HG02678 (cell line): ENCODE measurements around the gene MILR1.
"Not testable (repeated sequence)": the region's sequence is repeated elsewhere in the genome, so short reads cannot be mapped to it uniquely, and the experiment has no call there.

Source experiments
- ATAC-seq: cut with Tn5 transposase; IDR thresholded peaks from one replicate; pipeline ENCODE4 v1.9.1; 2021; ENCODE audit warnings: mild to moderate bottlenecking, moderate library complexity; ENCODE audit not compliant: unreplicated experiment

MILR1 gene

GRCh38 chr17:64466834-64467233 lies 17.9 kb downstream of the MILR1 start:
- ATAC-seq: not testable (repeated sequence)

DNA sequence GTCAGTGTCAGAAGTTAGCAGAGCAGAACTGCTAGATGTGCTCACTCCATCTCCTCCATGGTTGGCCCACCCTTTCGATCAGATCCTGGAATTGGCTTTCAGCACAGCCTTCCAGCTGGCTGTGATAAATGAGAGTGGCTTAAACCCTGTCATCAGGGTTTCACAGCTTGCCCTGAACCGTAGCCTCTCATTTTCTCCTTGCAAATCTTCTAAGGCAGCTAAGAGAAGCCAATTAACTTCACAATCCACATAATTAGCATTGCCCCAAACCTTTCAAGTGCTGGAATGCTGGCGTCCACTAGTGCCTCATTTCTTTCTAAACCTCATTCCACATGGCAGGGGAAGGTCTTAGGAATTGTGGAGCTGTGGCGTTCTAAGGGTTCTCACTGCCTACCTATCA lies 21.7 kb downstream of the MILR1 start:
- ATAC-seq: no peak

DNA sequence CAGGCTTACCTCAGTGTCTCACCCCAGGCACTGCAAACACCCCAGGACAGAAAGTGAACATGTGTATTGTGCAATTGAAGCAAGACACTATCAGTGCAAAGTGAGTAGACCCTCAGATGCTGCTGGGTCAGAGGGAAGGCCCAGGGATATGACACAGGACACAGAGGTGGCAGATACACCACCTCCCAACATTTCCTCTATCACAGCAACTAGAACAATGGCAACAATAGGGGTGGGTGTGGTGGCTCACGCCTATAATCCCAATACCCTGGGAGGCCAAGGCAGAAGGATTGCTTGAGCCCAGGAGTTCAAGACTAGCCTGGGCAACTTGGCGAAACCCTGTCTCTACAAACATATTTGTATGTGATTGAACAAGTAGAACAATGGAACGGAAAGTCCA lies 22.5 kb downstream of the MILR1 start:
- no peak for ATAC-seq

DNA sequence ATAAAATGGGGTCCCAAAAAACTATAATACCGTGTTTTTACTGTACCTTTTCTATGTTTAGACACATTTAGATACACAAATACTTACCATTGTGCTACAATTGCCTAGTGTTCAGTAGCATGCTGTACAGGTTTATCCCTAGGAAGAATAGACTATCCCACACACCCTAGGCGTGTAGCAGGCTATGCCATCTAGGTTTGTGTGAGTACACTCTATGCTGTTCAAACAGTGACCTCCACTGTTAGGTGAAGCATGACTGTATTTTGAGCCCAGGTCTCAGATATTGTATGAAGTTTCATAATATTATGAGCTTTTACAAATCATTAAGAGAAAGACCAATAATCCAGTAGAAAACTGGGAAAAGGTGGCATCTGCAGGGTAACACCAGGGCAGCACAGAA lies 23.6 kb downstream of the MILR1 start:
- no peak for ATAC-seq

DNA sequence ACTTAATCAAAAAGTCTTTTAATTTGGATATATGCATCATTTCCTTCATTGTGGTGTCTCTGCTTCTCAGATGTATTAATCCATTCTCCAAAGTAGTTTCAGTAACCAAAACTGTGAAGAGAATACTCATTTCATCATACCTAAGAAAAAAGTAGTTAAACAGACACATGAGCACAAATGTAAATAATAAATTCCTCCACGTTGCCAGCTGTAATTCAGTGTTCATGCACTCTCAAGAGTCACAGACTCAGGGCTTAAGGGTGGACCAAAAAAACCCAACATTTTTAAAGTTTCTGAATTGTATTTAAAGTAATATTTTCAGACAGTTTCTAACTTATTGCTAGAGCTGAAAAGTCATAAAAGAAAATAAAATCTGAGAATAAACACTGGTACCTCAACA lies 28.9 kb downstream of the MILR1 start:
- ATAC-seq: no peak

DNA sequence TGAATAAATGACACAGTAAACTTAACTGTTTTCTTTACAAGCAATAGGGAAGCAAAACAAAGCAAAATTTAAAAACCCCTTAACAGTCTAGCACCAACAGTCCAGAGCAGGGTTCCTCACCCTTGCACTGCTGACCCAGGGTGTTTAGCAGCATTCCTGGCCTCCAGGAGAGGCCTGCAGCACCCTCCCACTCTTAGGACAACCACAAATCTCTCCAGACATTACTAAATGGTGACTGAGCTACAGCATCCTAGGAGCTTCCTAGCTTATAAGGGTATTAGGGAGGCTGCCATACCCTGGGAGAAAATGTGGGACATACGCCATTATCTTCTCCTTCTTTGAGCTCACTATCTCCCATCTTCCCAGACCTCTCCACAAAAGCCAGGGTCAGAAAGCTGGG lies 32.0 kb downstream of the MILR1 start:
- no peak for ATAC-seq

GRCh38 chr17:64484380-64484779 lies 35.5 kb downstream of the MILR1 start:
- ATAC-seq: no peak

DNA sequence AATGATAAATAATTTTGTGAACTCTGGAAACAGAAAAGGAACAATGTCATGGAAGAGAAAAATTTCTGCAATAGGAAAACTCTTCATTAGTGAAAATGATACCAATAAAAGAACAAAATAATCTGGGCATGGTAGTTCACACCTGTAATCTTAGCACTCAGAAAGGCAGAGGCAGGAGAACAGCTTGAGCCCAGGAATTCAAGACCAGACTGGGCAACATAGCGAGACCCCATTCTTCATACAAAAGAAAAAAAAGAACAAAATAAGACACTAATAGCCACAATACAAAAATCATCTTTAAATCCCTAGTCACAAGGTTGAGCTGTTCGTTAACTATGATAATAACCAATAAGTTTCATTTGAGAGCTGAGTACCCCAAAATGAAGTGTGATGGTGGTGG lies 39.4 kb downstream of the MILR1 start:
- ATAC-seq: no peak

DNA sequence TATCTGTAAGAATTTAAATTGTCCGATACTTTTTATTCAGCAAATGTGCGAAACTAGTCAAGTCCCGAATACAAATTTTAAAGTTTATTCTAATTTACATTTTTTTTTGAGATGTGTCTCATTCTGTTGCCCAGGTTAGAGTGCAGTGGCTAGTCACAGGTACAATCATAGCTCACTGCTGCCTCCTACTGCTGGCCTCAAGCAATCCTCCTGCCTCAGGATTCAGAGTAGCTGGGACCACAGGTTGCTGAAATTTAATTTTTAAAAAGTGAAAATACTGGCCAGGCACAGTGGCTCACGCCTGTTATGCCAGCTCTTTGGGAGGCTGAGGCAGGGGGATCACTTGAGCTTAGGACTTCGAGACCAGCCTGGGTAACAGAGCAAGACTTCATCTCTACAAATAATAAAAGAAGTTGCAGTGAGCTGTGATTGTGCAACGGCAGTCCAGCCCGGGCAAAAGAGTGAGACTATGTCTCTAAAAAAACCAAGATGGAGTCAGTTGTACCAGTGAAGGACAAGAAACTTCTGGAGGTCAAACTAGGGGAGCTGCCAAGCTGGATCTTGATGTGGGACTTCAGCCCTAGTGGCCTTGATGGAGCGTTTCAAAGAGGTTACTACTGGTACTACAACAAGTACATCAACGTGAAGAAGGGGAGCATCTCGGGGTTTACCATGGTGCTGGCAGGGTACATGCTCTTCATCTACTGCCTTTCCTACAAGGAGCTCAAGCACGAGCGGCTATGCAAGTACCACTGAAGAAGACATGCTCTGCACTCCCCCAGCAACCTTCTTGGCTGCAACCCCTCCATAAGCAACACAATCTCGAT lies 42.3 kb downstream of the MILR1 start:
- no peak for ATAC-seq

DNA sequence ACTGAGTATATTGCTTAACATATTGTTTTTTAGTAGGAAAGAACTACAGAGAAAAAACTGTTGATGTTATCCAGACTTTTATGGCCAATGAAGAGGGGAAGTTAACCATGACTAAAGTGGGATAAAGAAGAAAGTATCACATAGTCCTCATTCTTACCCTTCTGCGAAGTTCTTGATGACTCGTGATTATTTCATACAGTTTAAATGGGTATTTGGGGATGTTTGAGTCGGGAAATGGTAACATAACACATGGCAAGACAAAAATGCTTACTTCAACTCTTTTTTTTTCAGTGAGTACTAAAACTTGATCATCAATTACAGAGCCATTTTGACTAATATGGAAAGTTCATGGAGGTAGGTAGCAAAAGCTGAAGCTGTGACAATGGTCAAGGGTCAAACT lies 43.1 kb downstream of the MILR1 start:
- ATAC-seq: no peak

GRCh38 chr17:64492481-64493109 lies 43.7 kb downstream of the MILR1 start:
- no peak for ATAC-seq

- ATAC-seq: no peak
Observed at GRCh38 chr17:64494121-64494520, 45.2 kb downstream of the MILR1 start.

DNA sequence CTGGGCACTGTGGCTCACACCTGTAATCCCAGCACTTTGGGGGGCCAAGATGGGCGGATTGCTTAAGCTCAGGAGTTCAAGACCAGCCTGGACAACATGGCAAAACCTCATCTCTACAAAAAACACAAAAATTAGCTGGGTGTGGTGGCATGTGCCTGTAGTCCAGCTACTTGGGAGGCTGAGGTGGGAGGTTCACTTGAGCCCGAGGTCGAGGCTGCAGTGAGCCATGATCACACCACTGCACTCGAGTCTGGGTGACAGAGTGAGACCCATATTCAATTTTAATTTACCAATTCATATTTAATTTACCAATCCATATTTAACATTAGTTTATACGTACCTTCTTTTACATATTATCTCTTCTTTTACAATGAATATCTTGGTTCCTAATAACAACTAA lies 46.4 kb downstream of the MILR1 start:
- not testable (repeated sequence) for ATAC-seq

- no peak for ATAC-seq
Observed at GRCh38 chr17:64496348-64496785, 47.5 kb downstream of the MILR1 start.

DNA sequence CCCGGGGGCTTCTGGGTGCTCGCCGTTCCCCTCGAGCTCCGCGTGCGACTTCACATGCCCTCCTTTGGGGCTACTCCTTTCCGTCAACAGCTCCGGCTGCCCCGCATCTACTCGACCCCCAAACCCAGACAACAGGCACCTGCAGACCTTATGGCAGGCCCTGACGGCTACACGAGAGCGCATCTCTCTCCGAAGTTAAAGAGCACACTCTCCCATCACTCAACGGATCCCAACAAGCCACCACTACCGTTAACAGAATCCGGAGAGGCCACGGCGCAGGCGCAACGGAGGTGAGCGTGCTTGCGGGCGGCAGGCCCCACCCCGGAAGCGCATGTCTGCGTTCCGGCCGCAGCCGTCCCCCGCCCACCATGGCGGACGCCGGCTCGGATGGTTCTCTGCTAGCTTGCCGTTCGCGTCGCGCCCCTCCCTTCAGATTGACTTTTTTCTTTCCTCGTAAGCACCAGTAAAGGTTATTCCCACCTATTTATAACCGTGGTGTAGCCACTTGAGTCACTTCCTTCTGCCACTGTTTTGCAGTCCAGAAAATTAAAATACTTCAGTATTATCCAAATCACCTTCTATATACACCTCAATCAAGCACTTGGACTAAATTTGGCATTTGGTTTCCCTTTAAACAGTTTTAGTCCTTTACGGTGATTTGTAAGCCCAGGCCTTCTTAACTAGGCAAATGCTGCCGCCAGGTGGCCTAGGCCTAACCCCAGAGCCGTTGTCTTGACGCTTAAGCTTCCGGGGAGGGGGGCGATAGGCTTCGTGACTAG lies 48.1 kb downstream of the MILR1 start, which contains the start of gene POLG2:
Gene POLG2, minus strand, starts transcription at position 269 of the 779 bp plus-strand sequence. Its CDS starts 86 bp downstream, at position 183.
- ATAC-seq: peak; percentile 87

- ATAC-seq: no peak
Observed at GRCh38 chr17:64497565-64498035, 48.7 kb downstream of the MILR1 start.

- ATAC-seq: no peak
Observed at GRCh38 chr17:64498308-64499203, 49.6 kb downstream of the MILR1 start.

DNA sequence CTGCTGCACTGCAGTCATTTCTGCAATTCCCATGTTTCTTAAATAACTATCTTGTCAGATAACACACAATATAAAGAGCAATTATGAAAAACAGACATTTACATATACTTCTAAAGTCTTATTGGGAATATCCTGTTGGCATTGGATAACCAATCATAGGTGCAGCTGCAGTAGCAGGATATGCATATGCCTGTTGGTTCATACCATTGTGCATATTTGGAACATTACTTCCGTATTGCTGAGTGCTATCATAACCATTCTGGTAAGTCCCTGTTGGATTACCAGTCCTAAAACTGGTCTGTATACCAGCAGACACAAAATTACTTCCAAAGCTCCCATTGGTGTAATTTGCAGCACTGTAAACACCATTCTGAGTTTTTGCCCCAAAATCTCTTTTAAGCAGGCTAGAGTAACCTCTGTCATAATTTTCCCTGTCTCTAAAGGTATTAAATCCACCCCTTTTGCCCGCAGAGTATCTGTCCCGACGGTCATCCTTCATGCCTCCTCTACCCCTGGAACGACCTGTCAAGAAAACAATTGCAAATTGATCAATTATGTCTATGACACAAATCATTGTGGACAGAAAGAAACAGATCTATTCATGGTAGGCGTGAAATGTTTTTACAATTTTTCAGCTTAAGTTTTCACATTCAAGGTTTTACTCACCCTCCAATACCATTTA lies 51.0 kb downstream of the MILR1 start:
- no peak for ATAC-seq

DNA sequence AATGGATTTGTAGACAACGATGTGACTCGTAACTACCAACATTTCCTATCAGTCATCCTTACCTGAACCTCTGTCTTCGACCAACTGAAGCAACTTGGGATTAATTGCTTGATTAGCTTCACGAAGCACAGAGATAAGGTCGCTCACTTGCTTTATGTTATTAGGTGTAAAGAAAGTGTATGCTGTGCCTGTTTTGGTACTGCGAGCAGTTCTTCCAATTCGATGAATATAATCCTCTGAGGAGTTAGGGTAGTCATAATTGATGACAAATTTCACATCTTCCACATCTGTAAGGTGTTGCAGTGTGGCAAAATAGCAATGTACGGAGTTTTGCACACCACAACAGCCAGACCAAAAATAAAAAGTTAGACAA lies 51.6 kb downstream of the MILR1 start:
- no peak for ATAC-seq
